CMK (cell line): Measurements from ENCODE around the gene PFKM.
"Not testable (repeated sequence)": the region's sequence is repeated elsewhere in the genome, so short reads cannot be mapped to it uniquely, and the experiment has no call there.

ENCODE experiments used
- DNase-seq: peaks from one replicate; pipeline ENCODE4 v3.0.0-alpha.2; 2010; ENCODE audit warnings: low read depth

PFKM gene

GRCh38 chr12:48111312-48111693 is 7.9 kb upstream of the PFKM start:
- DNase-seq: not testable (repeated sequence)

GRCh38 chr12:48115957-48116356 is 3.2 kb upstream of the PFKM start:
- no peak for DNase-seq

- no peak for DNase-seq
These were observed 786 bp upstream of the PFKM start for GRCh38 chr12:48118284-48118871.

- no peak for DNase-seq
These were observed 651 bp downstream of the PFKM start for GRCh38 chr12:48119834-48120195.

- no peak for DNase-seq
These were observed 2.4 kb downstream of the PFKM start for GRCh38 chr12:48121522-48121921.

- DNase-seq: no peak
These were observed 3.1 kb downstream of the PFKM start for GRCh38 chr12:48122065-48122834.

GRCh38 chr12:48123169-48123568 is 4.0 kb downstream of the PFKM start:
- DNase-seq: no peak

- not testable (repeated sequence) for DNase-seq
These were observed 6.4 kb downstream of the PFKM start for GRCh38 chr12:48125542-48125941.

GRCh38 chr12:48125985-48126384 is 6.8 kb downstream of the PFKM start:
- DNase-seq: no peak

GRCh38 chr12:48126953-48127630 is 7.9 kb downstream of the PFKM start:
- DNase-seq: no peak

GRCh38 chr12:48128800-48129199 is 9.6 kb downstream of the PFKM start:
- DNase-seq: no peak

GRCh38 chr12:48129376-48129775 is 10.2 kb downstream of the PFKM start:
- no peak for DNase-seq

GRCh38 chr12:48131517-48131916 is 12.4 kb downstream of the PFKM start:
- DNase-seq: no peak

GRCh38 chr12:48132826-48133225 is 13.7 kb downstream of the PFKM start:
- no peak for DNase-seq

GRCh38 chr12:48135027-48135426 is 15.9 kb downstream of the PFKM start:
- no peak for DNase-seq

GRCh38 chr12:48142818-48143674 is 23.9 kb downstream of the PFKM start:
- no peak for DNase-seq

GRCh38 chr12:48143898-48144297 is 24.7 kb downstream of the PFKM start:
- DNase-seq: no peak

GRCh38 chr12:48145981-48146380 is 26.8 kb downstream of the PFKM start:
- DNase-seq: no peak

- DNase-seq: no peak
These were observed 32.1 kb downstream of the PFKM start for GRCh38 chr12:48151103-48151771.

GRCh38 chr12:48155786-48156185 is 36.6 kb downstream of the PFKM start:
- DNase-seq: not testable (repeated sequence)

GRCh38 chr12:48156652-48157017 is 37.5 kb downstream of the PFKM start:
- DNase-seq: no peak
